HepG2 (cell line): ENCODE results near the gene DZANK1. TPM values are rescaled to one million over a fixed set of nuclear protein-coding genes. Genes with fewer than 3 reads are reported as not detected.
A peak's percentile ranks its signal among the peaks of the same experiment; 100 is the strongest.

ENCODE experiments used
- BCL3 ChIP-seq: sonication (generic); formaldehyde crosslinking; IDR thresholded peaks from 2 replicates; pipeline ENCODE4 v1.5.1; 2020; ENCODE audit warnings: mild to moderate bottlenecking, missing genetic modification reagents, moderate library complexity
- GATAD2A ChIP-seq: IDR thresholded peaks from 2 replicates; pipeline ENCODE4 v1.6.1; 2016
- IKZF4 ChIP-seq: sonication (generic); formaldehyde crosslinking; IDR thresholded peaks from 2 replicates; pipeline ENCODE4 v1.5.1; 2020; ENCODE audit warnings: borderline replicate concordance, mild to moderate bottlenecking, low read depth, missing genetic modification reagents; ENCODE audit errors: not compliant biosample characterization
- MXI1 ChIP-seq: IDR thresholded peaks from 3 replicates; pipeline ENCODE4 v1.6.1; 2012; ENCODE audit warnings: low read depth, low read length, inconsistent platforms, borderline replicate concordance
- NCOR1 ChIP-seq: fragments of 200-600 bp; sonication (generic); IDR thresholded peaks from 2 replicates; pipeline ENCODE4 v1.7.0; 2017; ENCODE audit warnings: antibody characterized with exemption, low read length, borderline replicate concordance
- NR1H2 ChIP-seq: sonication (generic); formaldehyde crosslinking; IDR thresholded peaks from 2 replicates; pipeline ENCODE4 v1.8.1; 2022; ENCODE audit warnings: low read depth, missing genetic modification reagents, borderline replicate concordance
- PHF20 ChIP-seq: sonication (generic); formaldehyde crosslinking; IDR thresholded peaks from 2 replicates; pipeline ENCODE4 v1.5.0; 2020; ENCODE audit warnings: mild to moderate bottlenecking, missing genetic modification reagents
- PHF21A ChIP-seq: sonication (generic); formaldehyde crosslinking; IDR thresholded peaks from 2 replicates; pipeline ENCODE4 v1.5.0; 2020; ENCODE audit warnings: mild to moderate bottlenecking, missing genetic modification reagents
- PTBP1 ChIP-seq: fragments of 200-400 bp; formaldehyde crosslinking; IDR thresholded peaks from 2 replicates; pipeline ENCODE4 v1.6.1; 2018; ENCODE audit warnings: low read length, low read depth; ENCODE audit not compliant: poor library complexity, severe bottlenecking
- RBM39 ChIP-seq: fragments of 200-400 bp; formaldehyde crosslinking; IDR thresholded peaks from one replicate; pipeline ENCODE4 v1.6.1; 2018; ENCODE audit warnings: antibody characterized with exemption, mild to moderate bottlenecking, low read depth, low read length; ENCODE audit not compliant: poor library complexity, severe bottlenecking
- SP140L ChIP-seq: sonication (generic); formaldehyde crosslinking; IDR thresholded peaks from 2 replicates; pipeline ENCODE4 v1.4.0; 2020; ENCODE audit warnings: missing genetic modification reagents, borderline replicate concordance
- SUZ12 ChIP-seq: fragments of 150-350 bp; IDR thresholded peaks from 2 replicates; pipeline ENCODE4 v1.6.1; 2014; ENCODE audit warnings: low read depth, low read length
- ZNF101 ChIP-seq: sonication (generic); formaldehyde crosslinking; IDR thresholded peaks from 2 replicates; pipeline ENCODE4 v1.4.0; 2020; ENCODE audit warnings: mild to moderate bottlenecking, low read depth, missing genetic modification reagents, borderline replicate concordance
- ZNF362 ChIP-seq: sonication (generic); formaldehyde crosslinking; IDR thresholded peaks from 2 replicates; pipeline ENCODE4 v1.4.0; 2020; ENCODE audit warnings: missing genetic modification reagents, mild to moderate bottlenecking, borderline replicate concordance
- ZNF484 ChIP-seq: sonication (generic); formaldehyde crosslinking; IDR thresholded peaks from 2 replicates; pipeline ENCODE4 v1.5.1; 2020; ENCODE audit warnings: mild to moderate bottlenecking, low read depth, missing genetic modification reagents, borderline replicate concordance
- ZNF496 ChIP-seq: sonication (generic); formaldehyde crosslinking; IDR thresholded peaks from 2 replicates; pipeline ENCODE4 v1.8.1; 2023; ENCODE audit warnings: mild to moderate bottlenecking, moderate library complexity, missing genetic modification reagents; ENCODE audit not compliant: insufficient replicate concordance
- ZNF549 ChIP-seq: sonication (generic); formaldehyde crosslinking; IDR thresholded peaks from 2 replicates; pipeline ENCODE4 v1.5.0; 2020; ENCODE audit warnings: missing genetic modification reagents
- ZSCAN21 ChIP-seq: sonication (generic); formaldehyde crosslinking; IDR thresholded peaks from 2 replicates; pipeline ENCODE4 v1.8.0; 2022; ENCODE audit warnings: mild to moderate bottlenecking, missing genetic modification reagents, moderate library complexity, borderline replicate concordance
- ZUFSP ChIP-seq: sonication (generic); formaldehyde crosslinking; IDR thresholded peaks from 2 replicates; pipeline ENCODE4 v1.9.0; 2021; ENCODE audit warnings: missing genetic modification reagents, mild to moderate bottlenecking, borderline replicate concordance
- polyA plus RNA-seq, 8 experiments: library from polyadenylated mRNA; depleted of rRNA in 3 of 8; stranded (reverse) in 7 of 8; unstranded in 1 of 8; fragments of >200 nt; fragmentation: Illumina TruSeq in 4 of 8; extraction: Trizol in 4 of 8; gene quantifications; 2 replicates each; pipeline versions ENCODE4 v1.2.1 to v1.2.3, GENCODE V29; 2011 to 2016; ENCODE audit warnings: low read depth in 4 of 8, missing spikeins in 1 of 8, mixed read lengths in 1 of 8; ENCODE audit not compliant: insufficient read depth in 1 of 8
- total RNA-seq, 5 experiments: library from RNA; depleted of rRNA; stranded (reverse); fragments of >200 nt; fragmentation: Illumina TruSeq; extraction: Trizol; gene quantifications; 2 replicates each; pipeline ENCODE4 v1.2.3, GENCODE V29; 2016; ENCODE audit warnings: low read depth in 1 of 5
- TF ChIP-seq, protein P1 (sequence below): sonication (generic); formaldehyde crosslinking; IDR thresholded peaks from 2 replicates; pipeline ENCODE4 v1.5.0; 2020; ENCODE audit warnings: mild to moderate bottlenecking, missing genetic modification reagents, moderate library complexity
- TF ChIP-seq, protein P2 (sequence below): IDR thresholded peaks from 2 replicates; pipeline ENCODE4 v1.6.1; 2016; ENCODE audit warnings: control low read depth

DZANK1 gene
- total and polyA plus RNA-seq, 2 of the 13 experiments (the other 11 are each of a cell fraction or from before 2014, with no cell fraction given) = 1.6 to 3.2 TPM

DNA sequence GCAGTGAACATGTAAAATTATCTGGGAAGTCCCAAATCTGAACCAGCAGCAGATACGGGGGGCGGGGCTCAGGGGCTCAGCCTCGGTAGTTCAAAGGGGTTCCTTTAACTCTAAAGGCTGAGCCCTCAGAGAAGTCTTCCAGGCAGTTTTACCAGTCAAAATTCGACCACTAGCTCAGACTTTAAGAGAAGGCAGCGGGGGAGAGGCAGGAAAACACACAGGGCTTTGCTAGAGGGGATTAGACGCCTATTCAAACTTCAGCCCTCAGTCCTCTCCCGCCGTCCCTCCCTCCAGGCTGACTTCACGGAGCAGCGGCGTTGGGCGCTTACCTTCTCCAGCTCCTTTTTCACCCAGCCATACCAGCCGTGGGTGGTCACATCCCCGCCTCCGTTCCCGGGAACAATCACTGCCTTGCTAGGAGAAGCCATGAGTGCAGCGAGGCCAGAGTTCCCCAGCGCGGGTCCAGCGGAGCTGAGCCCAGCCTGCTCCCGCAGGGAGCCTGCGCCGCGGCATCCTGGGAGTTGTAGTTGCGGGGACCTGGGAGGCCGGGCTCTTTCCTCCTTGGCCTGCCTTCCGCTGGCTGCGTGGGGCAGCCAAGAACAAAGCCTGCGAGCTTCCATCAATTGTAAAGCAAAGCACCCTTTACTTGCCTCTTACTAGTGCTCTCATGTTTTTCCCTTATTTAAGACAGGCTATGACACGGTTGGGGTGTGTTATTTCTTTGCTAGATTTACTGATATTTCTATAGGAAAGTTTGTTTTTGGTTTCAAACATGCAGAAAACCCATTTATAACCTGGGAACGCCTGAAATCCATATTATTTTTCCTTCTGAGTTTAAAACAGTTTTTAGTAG, 30.1 kb upstream of the DZANK1 start, which contains the start of gene RBBP9 (continued):
- TF ChIP-seq PHF21A (CRISPR knock-in tag) (peak; percentile 37; the same call in 1 of the 2 replicates), MXI1 (peak; percentile 68; the same call in 1 of the 3 replicates), ZUFSP (CRISPR knock-in tag) (no peak), ZNF496 (CRISPR knock-in tag) (no peak), PHF20 (peak; percentile 92), RBM39 (peak; percentile 91), ZNF549 (CRISPR knock-in tag) (0 out of 2 replicates have a peak, but pooled peaks have one; percentile 36), SUZ12 (peak; percentile 83), IKZF4 (peak; percentile 83), ZNF101 (CRISPR knock-in tag) (no peak), PTBP1 (no peak), NR1H2 (CRISPR knock-in tag) (no peak), ZNF484 (CRISPR knock-in tag) (no peak; the same call in 1 of the 2 replicates), ZNF362 (CRISPR knock-in tag) (no peak), BCL3 (peak; percentile 87; the same call in 1 of the 2 replicates), SP140L (CRISPR knock-in tag) (no peak), GATAD2A (peak; percentile 51; the same call in 1 of the 2 replicates), NCOR1 (no peak), ZSCAN21 (CRISPR knock-in tag) (peak; percentile 83; the same call in 1 of the 2 replicates)
- TF ChIP-seq, protein P1, sequence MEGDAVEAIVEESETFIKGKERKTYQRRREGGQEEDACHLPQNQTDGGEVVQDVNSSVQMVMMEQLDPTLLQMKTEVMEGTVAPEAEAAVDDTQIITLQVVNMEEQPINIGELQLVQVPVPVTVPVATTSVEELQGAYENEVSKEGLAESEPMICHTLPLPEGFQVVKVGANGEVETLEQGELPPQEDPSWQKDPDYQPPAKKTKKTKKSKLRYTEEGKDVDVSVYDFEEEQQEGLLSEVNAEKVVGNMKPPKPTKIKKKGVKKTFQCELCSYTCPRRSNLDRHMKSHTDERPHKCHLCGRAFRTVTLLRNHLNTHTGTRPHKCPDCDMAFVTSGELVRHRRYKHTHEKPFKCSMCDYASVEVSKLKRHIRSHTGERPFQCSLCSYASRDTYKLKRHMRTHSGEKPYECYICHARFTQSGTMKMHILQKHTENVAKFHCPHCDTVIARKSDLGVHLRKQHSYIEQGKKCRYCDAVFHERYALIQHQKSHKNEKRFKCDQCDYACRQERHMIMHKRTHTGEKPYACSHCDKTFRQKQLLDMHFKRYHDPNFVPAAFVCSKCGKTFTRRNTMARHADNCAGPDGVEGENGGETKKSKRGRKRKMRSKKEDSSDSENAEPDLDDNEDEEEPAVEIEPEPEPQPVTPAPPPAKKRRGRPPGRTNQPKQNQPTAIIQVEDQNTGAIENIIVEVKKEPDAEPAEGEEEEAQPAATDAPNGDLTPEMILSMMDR (CRISPR knock-in tag) = peak; percentile 29; the same call in 1 of the 2 replicates
- TF ChIP-seq, protein P2, sequence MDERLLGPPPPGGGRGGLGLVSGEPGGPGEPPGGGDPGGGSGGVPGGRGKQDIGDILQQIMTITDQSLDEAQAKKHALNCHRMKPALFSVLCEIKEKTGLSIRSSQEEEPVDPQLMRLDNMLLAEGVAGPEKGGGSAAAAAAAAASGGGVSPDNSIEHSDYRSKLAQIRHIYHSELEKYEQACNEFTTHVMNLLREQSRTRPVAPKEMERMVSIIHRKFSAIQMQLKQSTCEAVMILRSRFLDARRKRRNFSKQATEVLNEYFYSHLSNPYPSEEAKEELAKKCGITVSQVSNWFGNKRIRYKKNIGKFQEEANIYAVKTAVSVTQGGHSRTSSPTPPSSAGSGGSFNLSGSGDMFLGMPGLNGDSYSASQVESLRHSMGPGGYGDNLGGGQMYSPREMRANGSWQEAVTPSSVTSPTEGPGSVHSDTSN (CRISPR knock-in tag) = no peak
